HL-60 (cell line): ENCODE results near the gene PCGF6.

Experiments used
- DNase-seq, 2 experiments: peaks; one replicate each; pipeline ENCODE4 v3.0.0-alpha.2; 2010 to 2020; ENCODE audit warnings: low read depth in 1 of 2, low spot score in 1 of 2
- H3K27ac ChIP-seq: fragments of 250-450 bp; sonication (Bioruptor Pico); replicated peaks from 2 replicates; pipeline ENCODE4 v1.5.1; 2020; ENCODE audit warnings: mild to moderate bottlenecking, moderate library complexity
- H3K27me3 ChIP-seq: fragments of 250-450 bp; sonication (Bioruptor Pico); 2 replicates; pipeline ENCODE4 v1.5.1; 2021; ENCODE audit warnings: mild to moderate bottlenecking, moderate library complexity; ENCODE audit not compliant: insufficient read depth, poor library complexity, severe bottlenecking
- H3K4me3 ChIP-seq: replicated peaks from 2 replicates; pipeline ENCODE4 v1.5.1; 2011; ENCODE audit warnings: mild to moderate bottlenecking, control low read depth, low read length; ENCODE audit not compliant: insufficient read depth
- GABPA ChIP-seq: IDR thresholded peaks from 2 replicates; pipeline ENCODE4 v1.6.1; 2012; ENCODE audit warnings: low read depth
- POLR2AphosphoS5 ChIP-seq: IDR thresholded peaks from 2 replicates; pipeline ENCODE4 v1.6.1; 2012; ENCODE audit warnings: low read depth
- SPI1 ChIP-seq: IDR thresholded peaks from 2 replicates; pipeline ENCODE4 v1.6.1; 2012; ENCODE audit warnings: low read depth, mild to moderate bottlenecking, borderline replicate concordance
- TF ChIP-seq, protein P1 (sequence below): IDR thresholded peaks from 2 replicates; pipeline ENCODE4 v1.6.1; 2012; ENCODE audit warnings: low read depth; ENCODE audit not compliant: insufficient replicate concordance
- TF ChIP-seq, protein P2 (sequence below): IDR thresholded peaks from one replicate; pipeline ENCODE4 v1.5.1; 2011; ENCODE audit warnings: low read length, control low read depth, inconsistent platforms; ENCODE audit not compliant: insufficient read depth

The PCGF6 gene

DNA sequence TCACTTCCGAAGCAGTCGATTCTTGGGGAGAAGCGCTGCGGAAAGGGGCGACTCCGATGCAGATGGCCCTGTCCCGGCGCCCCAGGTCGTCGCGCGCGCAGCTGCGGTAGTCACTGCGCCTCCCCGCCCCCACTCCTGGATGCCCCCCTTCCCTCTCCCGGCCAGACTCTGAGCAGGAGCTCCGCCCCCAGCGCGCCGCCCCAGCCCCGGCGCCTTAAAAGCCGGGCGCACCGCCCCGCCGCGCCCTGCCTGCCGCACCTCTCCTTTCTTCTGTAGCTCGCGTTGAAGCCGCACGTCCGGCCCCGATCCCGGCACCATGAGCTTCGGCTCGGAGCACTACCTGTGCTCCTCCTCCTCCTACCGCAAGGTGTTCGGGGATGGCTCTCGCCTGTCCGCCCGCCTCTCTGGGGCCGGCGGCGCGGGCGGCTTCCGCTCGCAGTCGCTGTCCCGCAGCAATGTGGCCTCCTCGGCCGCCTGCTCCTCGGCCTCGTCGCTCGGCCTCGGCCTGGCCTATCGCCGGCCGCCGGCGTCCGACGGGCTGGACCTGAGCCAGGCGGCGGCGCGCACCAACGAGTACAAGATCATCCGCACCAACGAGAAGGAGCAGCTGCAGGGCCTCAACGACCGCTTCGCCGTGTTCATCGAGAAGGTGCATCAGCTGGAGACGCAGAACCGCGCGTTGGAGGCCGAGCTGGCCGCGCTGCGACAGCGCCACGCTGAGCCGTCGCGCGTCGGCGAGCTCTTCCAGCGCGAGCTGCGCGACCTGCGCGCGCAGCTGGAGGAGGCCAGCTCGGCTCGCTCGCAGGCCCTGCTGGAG, 73.8 kb downstream of the PCGF6 start, which contains the start of gene INA:
Gene INA, plus strand, starts transcription at position 243 of the 817 bp plus-strand sequence. Its CDS starts 74 bp downstream, at position 317.
- H3K27ac ChIP-seq = no peak within 1 kb of the TSS
- peak within 1 kb of the TSS; percentile 22 for H3K4me3 ChIP-seq
- H3K27me3 ChIP-seq = peaks cover 36% of the 10 kb centered on the region
- peak in 1 of 2 experiments; percentile 7 for DNase-seq
- TF ChIP-seq, protein P1, sequence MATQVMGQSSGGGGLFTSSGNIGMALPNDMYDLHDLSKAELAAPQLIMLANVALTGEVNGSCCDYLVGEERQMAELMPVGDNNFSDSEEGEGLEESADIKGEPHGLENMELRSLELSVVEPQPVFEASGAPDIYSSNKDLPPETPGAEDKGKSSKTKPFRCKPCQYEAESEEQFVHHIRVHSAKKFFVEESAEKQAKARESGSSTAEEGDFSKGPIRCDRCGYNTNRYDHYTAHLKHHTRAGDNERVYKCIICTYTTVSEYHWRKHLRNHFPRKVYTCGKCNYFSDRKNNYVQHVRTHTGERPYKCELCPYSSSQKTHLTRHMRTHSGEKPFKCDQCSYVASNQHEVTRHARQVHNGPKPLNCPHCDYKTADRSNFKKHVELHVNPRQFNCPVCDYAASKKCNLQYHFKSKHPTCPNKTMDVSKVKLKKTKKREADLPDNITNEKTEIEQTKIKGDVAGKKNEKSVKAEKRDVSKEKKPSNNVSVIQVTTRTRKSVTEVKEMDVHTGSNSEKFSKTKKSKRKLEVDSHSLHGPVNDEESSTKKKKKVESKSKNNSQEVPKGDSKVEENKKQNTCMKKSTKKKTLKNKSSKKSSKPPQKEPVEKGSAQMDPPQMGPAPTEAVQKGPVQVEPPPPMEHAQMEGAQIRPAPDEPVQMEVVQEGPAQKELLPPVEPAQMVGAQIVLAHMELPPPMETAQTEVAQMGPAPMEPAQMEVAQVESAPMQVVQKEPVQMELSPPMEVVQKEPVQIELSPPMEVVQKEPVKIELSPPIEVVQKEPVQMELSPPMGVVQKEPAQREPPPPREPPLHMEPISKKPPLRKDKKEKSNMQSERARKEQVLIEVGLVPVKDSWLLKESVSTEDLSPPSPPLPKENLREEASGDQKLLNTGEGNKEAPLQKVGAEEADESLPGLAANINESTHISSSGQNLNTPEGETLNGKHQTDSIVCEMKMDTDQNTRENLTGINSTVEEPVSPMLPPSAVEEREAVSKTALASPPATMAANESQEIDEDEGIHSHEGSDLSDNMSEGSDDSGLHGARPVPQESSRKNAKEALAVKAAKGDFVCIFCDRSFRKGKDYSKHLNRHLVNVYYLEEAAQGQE = peak; percentile 54
- TF ChIP-seq, protein P2, sequence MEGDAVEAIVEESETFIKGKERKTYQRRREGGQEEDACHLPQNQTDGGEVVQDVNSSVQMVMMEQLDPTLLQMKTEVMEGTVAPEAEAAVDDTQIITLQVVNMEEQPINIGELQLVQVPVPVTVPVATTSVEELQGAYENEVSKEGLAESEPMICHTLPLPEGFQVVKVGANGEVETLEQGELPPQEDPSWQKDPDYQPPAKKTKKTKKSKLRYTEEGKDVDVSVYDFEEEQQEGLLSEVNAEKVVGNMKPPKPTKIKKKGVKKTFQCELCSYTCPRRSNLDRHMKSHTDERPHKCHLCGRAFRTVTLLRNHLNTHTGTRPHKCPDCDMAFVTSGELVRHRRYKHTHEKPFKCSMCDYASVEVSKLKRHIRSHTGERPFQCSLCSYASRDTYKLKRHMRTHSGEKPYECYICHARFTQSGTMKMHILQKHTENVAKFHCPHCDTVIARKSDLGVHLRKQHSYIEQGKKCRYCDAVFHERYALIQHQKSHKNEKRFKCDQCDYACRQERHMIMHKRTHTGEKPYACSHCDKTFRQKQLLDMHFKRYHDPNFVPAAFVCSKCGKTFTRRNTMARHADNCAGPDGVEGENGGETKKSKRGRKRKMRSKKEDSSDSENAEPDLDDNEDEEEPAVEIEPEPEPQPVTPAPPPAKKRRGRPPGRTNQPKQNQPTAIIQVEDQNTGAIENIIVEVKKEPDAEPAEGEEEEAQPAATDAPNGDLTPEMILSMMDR = no peak

DNA sequence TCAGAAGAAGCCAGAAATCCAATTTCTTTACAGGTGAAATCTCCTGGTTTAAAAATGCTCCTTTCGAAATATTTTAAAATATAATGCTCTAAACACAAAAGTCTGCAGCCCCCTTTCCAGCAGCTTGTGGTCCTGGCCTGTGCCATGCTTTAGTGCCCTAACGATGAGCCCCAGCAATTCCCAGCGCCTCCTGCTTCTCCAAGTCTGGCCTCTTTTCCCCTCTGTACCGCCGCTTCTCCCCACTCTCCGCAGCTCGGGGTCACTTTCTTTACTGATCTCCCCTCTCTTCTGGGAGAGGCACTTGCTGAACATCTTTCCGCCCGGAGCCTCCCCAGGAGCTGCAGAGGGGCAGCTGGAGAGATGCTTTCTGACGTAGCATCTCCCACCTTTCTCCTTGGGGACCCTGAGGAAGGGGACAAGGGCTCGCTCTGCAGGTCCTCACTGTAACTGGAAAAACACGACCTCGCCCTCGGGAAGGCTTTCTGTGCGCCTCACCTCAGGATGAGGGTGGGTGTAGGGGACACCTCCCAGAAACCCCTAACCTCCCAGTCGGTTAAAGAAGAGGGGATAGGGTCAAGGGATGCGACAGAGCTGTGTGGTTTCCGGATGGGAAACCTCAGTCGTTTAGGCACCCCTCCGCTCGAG, 74.6 kb downstream of the PCGF6 start:
- Histone ChIP-seq H3K4me3 (no peak overlapping the region), H3K27ac (no peak overlapping the region), H3K27me3 (peaks cover 36% of the 10 kb centered on the region)
- TF ChIP-seq SPI1 (no peak), GABPA (no peak), POLR2AphosphoS5 (no peak)
- TF ChIP-seq, protein P2 = no peak
- TF ChIP-seq, protein P1 = no peak
- no peak for DNase-seq

DNA sequence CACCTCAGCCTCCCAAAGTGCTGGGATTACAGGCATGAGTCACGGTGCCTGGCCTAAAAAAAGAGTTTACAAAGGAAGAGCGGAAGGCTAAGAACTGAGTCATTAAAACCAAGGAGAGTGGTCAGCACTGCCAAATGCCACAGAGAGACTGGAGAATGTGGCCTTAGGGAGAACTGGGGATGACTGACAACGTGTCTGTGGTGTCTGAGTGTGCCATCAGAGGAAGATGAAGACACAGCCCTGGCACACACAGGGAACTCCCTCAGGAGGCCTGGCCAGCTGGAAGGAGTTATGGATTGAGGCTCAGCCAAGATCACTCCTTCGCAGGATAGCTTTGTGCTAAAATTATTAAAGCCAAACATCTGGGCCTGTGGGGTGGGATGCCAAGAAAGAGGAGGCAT, 77.9 kb downstream of the PCGF6 start:
- no peak for DNase-seq
- TF ChIP-seq POLR2AphosphoS5 = no peak
- no peak for TF ChIP-seq GABPA
- TF ChIP-seq, protein P1 = no peak
- TF ChIP-seq SPI1 = no peak
- TF ChIP-seq, protein P2 = no peak
- H3K4me3 ChIP-seq = no peak overlapping the region
- peaks cover 23% of the 10 kb centered on the region for H3K27me3 ChIP-seq
- no peak overlapping the region for H3K27ac ChIP-seq
